HG02763 (cell line): ENCODE results near the gene TTC29.

Experiments
- ATAC-seq: cut with Tn5 transposase; IDR thresholded peaks from one replicate; pipeline ENCODE4 v1.9.1; 2021; ENCODE audit warnings: mild to moderate bottlenecking, moderate library complexity; ENCODE audit not compliant: unreplicated experiment

TTC29 gene, protein sequence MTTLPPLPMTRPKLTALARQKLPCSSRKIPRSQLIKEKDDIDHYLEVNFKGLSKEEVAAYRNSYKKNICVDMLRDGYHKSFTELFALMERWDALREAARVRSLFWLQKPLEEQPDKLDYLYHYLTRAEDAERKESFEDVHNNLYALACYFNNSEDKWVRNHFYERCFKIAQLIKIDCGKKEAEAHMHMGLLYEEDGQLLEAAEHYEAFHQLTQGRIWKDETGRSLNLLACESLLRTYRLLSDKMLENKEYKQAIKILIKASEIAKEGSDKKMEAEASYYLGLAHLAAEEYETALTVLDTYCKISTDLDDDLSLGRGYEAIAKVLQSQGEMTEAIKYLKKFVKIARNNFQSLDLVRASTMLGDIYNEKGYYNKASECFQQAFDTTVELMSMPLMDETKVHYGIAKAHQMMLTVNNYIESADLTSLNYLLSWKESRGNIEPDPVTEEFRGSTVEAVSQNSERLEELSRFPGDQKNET

DNA sequence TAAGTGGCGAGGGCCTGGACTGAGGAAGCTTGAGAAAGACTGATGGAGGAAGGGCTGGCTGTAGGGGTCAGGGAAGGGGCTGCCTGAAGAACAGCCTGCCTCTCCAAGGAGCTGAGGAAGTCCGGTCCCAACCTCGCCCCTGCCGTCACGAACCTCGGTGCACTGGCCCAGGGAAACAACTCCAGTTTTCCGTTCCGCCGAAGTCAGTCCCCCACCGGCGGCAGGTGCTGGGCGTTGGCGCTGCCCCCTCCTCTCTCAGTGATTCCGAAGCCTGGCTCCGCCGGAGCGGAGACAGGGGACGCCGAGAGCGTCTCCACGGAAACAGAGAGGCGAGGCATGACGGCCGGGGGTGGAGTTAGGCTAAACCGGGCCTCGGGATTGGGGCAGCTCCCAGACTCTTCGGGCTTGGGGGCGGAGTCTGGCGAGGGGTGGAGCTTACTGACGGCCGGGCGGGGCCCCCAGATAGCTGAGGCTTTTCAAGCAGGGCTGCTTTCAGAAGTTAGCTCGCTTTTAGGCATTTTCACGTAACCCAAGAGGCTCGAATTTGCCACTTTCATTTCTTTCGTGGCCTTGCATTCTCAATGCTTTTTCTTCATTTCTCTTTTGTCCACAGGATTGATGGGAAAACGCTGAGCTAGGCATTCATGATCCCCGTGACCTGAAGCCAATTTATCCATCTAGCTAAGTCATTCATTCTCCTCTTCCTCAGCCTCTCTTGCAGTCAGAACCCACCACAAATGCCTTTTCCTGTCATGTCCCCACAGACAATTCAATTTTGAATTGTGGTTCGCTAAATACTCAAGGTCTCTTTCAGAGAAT is at the start of gene TTC29:
Gene TTC29, minus strand, starts transcription at position 309 of the 819 bp plus-strand sequence. CDS start 5,969 bp downstream, outside the sequence.
- ATAC-seq: peak; percentile 100

DNA sequence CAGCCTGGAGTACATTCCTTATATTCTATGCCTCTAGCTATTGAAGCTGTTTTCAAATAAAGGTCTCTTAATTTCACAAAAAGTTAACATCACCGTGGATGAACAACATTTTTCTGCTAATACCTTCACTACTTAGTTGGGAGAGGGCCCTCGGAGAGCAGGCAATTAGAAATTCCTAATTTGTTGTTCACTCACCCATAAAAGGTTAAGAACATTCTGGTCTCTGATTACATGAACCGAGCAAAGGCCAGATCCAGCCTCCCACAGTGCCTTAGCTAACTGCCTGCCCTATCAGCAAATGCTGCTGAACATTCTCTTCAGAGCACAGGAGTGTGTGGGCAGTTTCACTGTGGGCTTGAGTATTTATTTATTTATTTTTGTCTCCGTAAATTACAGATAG is 36.0 kb upstream of the TTC29 start:
- no peak for ATAC-seq

DNA sequence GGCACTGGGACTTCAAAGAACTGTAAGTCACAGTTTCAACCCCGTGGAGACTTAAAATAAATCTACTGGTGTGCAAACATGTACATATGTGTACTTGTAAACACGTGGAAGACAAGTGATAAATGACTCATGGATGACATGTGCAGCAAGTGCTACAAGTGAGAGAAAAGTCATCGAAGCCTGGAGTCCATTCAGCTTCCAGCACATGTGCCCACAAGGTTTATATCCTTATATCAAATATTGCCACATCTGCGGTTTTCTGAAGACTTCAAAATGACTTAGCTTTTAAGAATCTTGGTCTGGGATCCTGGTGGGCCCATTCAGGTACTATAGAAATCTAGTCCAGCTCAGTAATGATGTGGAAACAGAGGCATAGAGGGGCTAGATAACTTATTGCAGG is 33.0 kb upstream of the TTC29 start:
- ATAC-seq: no peak

DNA sequence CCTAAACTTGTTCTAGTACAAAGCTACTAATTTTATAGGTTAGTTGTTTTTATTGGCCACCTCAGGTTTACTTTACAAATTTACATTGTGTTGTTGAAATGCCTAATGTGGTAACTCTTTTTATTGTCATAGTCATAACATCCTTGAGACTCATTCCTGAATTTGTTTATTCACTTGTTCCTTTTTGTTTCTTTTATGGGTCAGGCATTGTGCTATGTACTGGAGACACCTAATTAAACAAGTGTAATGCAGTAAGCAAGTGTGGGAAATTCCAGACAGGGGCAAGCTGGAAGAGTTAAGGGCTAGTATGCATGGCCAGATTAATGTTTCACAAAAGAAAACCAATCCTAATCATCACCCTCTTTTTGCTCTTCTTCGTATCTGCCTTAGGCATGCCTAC is 30.5 kb upstream of the TTC29 start:
- ATAC-seq: no peak

DNA sequence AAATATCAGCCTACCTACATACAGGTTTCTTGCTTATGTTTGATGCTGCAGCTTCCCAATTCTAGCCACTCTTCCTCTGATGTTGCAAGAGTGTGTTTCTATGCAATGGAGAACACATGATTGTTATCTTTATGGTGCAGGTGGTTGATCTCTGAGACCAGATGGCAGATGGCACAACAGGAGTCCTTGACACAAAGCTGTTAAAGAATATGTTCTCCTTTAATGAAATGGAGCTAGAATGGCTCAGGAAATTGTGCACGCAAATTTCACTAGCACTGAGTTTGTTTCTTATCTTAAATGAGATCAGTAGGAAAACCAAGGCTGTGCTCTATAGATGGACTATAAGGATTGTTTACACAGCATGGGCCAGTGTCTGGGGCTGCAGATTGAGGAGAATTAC is 29.9 kb upstream of the TTC29 start:
- ATAC-seq: no peak

DNA sequence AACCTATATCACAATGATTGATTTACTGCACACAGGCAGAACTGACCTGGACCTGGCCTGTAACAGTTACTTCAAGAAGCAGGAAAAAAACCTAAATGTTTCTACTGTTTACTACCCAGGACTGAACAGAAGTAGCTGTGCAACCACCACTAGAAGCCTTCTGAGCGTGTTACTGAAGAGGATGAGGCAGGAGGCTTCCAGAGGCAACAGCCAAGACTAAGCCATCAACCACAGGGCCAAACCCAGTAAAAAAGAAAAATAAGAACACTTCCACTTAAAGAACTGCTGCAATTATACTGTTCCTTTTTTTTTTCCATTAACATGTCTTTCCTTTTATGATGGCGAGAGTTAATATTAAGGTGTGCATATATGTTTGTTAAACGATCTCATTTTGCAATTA is 29.4 kb upstream of the TTC29 start:
- ATAC-seq: no peak

DNA sequence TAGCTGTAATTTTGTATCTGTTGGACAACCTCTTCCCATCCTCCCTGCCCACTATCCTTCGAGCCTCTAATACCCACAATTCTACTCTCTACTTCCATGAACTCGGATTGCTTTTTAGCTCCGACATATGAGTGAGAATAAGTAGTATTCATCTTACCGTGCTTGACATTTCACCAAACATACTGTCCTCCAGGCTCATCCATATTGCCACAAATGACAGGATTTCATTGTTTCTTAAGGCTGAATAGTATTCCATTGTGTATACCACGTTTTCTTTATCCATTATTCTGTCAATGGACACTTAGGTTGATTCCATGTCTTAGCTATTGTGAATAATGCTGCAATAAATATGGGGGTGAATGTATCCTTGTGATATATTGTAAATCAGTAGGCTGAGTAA is 26.4 kb upstream of the TTC29 start:
- ATAC-seq: no peak

DNA sequence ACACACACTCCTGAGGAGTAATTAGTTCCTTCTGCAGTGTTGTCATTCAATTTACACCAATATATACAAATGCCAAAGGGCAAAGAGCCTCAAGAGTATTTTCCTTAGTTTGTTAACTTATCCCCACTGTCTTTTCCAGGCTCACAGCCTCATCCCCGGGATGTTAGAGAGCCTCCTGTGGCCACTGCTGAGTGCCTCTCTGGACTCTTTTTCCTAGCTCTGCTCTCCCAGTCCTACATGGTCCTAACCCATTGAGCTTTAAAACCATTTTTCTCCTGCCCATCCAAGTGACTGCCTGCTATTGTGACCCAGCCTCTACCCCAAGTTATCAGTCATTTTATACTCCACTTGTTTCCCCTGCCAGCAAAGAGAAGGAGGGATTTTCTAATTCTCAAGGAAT is 23.5 kb upstream of the TTC29 start:
- no peak for ATAC-seq

DNA sequence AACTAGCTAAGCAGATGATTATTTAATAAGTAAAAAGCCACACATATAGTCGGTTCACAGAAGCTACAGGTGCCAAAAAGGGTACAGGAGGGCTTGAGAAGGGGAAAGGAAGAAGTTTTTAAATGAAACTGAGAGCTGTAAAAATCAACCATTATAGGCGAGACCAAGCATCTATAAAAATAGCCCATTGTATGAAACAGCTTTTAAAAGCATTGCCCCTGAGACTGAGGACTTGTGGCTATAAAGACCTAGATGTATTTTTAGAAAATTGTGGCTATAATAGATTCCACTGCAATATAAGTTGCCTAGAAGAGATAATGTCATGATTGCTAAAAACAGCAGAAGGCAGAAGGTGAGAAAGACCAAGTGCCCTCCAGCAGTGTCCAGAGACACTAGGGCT is 15.0 kb upstream of the TTC29 start:
- ATAC-seq: no peak

DNA sequence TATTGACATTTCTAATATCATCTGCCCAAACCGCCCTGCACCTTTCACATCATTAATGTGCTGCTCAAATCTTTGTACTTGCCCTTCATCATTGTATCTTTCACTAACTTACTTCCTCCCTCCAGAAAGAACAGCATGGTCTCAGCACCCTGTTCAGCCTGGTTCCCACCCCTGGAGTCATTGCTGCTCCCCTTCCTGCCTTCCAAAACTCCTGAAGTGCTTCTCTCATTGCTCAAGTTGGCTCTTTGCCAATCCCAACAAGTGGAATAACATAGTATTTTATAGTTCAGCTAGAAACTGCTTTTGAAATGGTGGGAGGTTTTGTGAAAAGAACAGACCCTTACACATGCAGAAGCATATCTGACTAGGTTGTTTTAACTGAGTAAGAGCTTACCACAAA is 14.0 kb upstream of the TTC29 start:
- no peak for ATAC-seq

DNA sequence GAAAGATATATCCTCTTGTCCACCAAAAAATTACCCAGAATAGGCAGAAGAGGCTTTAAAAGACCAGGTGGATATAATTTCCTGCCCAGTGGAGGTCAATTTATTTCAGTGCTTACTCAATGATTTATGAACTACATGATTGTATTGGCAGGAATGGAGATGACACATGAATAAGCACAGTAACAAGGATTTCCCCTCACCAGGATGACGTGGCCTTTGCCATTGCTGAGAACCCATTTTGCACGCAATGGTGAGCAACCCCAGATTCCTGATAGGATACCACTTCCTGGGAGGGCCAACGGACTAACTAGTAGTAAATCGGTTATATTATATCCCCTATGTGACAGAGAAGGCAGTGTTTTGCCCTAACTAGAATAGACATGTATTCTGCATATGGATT is 11.6 kb upstream of the TTC29 start:
- ATAC-seq: no peak

DNA sequence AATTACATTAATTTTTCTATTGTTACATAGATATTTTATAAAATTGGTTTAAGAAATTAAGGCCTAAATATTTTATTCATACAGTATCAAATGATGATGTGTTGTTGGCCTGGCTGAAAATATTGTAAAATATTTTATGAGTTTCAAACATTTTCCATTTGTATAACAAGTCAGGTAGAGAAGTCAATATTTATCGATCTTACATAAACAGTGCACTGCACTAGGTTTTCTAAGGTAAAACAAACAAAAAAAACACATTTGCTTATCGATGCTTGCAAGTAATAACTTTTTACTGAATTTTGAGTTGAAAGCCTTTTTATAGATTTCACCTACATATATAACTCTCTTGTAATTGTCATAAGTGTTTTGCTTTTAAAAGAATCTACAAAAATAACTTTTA is 7.2 kb upstream of the TTC29 start:
- ATAC-seq: no peak

DNA sequence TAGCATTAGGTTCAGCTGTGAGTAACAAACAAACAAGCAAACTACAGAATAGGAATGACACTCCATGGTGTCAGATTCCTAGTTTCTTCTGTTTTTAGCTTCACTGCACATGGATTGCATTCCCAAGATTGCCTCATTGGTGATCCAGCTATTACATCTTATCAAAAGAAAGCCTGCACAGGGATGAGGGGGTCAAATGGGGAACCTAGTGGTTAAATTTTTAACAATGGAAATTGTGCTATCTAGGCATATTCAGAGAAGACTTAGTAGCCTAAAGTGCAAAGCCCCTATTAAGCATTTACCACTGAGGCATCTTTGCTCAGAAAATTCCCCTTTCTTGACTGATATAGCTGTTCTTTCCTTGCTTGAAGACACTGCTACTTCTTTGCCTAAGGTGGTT is 3.9 kb upstream of the TTC29 start:
- ATAC-seq: no peak

DNA sequence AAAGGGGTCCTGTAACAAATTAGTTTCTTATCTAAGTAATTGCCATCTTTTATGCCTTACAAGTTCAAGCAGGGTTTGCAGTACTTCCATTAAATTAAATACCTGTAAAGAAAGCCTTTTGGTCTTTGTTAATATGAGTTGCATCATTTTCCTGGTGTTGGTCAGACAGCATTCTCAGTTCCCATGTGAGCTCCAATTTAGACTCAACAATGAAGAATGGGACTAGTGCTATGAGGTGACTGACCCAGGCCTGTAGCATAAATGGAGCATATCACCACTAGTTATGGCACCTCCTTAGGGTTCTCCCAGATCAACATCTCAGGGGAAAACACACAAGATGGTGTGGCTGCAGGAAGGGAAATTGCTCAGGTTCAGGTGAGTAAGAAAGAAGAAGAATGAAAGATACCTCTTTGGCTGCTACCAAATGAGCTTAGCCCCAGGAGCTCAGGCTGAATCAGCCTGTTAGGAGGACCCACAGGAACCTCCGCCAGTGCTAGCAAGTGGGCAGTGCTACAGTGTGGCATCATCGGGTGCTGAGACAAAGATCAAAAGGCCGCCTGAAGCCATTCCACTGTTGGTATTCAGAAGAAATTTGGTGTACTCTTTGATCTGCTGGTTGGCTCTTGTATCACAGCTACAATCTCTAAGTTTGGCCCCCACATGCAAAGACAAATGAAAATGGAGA is 1.8 kb downstream of the TTC29 start:
- ATAC-seq: no peak

DNA sequence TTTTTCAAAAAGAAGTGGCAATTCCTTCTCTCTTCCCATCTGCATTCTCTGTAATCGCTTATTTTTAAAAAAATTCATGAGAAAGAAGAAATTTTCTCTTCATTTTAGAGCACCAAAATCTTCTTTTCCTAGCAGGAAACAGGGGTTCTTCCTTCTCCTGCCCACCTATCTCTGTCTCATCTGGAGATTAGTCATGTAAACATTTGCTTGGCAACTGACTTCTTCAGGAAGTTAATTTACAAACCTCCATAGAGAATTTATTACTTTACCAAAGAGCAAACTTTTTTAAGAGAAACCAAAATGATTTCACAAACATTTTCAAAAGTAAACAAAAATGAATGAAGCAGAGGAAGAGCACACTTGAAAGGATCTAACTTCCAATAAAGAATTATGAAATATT is 13.5 kb downstream of the TTC29 start:
- no peak for ATAC-seq

DNA sequence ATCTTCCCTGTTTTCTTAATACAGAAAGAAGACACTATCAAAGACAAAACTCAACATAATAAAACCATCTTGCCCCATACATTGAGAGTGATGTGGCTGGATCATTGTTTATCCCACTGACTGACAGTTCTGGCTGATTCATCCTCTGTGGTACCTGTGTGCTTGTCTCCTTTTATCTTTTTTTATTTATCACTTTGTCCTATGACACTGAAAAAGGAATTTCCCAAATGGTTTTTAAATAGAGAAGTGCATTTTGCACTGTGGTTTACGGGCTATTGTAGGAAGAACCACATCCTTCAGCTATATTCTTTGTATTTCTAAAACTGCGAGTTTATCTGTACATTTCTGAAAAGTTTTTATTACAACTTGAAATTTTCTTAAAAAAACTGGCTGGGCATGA is 15.0 kb downstream of the TTC29 start:
- ATAC-seq: no peak

DNA sequence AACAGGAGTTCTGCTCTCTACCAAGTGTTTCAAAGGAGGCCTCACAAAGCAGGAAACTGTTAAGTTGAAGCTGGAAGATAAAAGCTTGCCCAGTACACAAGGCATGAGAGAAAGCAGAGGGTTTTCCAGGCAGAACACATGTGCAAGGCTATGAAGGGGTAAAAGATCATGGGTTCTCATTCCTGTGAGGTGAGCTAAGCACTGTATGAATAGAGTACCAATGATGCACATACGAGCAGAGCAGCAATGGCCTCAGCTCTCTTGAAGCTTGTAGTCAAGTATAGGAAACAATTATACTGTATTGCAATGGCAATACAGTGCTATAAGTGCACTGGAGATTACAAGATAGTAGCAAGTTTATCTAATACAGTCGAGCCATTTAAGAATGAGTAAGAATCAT is 18.0 kb downstream of the TTC29 start:
- ATAC-seq: no peak

DNA sequence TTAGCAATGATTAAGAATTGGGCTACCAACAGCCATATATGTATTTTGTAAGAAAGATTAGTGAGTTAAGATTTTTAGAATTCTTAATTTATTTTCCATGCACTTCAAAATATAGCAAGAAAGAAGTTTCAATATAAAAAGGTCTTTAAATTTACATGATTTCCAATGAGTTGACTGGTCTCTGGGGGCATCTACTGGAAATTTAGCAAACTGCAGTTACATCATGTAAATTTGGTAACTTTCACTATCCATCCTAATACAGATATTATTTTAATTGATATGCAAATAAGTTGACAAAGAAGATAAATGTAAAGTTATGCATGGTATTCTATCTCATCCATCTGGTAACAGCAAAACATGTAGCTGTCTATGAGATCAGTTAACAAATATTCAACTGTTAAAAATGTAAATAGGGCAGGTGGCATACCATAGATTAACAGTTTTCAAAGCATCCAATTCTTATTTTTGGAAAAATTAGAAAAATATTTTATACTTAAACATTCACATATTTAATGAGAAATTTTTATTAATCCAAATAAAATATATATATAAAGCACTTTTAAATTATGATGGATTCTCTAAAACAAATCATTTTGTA is 29.1 kb downstream of the TTC29 start:
- ATAC-seq: no peak

DNA sequence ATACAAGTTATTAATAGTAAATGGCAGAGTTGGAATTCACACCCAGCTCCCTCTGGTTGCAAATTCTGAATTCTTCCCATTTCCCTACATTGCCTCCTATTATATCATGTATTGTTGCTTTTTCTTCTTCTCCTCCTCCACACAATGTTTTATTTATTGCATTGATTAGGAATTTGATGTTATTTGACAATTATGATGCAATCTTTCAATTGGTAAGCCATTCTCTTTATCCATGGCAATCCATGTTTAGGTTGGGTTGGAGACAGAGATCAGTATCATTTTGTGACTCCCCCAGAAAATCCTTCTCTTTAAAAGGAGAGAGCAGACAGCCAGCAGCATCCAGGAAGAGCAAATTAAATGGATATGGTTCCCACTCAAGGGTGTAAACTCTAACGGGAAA is 30.5 kb downstream of the TTC29 start:
- ATAC-seq: no peak

DNA sequence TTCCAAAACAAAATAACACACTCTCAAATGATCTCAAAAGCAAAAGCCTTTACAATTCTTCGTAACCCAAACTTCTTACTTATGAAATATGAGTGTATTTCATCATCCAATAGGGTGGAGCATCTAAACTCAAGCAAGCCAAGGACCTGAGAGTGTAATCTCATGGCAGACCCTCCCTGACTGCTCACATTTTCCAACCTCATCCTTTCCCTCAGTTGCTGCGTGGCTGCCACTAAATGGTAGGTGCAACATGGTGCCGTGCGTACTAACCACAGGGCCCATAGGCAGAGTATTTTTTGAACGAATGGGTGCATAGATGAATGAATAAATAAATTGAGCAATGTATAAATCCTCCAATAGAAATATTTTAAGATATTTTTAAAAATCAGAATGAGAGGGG is 45.4 kb downstream of the TTC29 start:
- no peak for ATAC-seq

DNA sequence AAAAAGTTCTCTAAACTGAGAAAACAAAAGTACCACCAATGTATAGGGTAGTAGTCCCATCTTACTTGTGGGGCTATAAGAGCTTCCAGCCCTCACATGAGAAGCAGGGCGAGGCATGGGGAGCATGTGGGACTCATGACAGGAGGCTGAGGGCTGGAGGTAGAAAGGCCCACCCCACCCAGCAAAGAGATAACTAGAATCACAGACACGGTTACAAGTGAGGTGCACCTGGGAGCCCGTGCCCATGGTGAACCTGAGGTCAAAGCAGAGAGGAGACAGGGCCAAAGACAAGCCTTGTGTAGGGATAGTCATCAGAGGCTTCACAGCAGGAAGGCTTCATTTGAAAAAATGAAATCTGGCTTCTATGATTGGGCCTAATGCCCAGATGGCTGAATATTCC is 55.4 kb downstream of the TTC29 start:
- no peak for ATAC-seq
